Measurements from ENCODE around the gene TIGAR.

DNA sequence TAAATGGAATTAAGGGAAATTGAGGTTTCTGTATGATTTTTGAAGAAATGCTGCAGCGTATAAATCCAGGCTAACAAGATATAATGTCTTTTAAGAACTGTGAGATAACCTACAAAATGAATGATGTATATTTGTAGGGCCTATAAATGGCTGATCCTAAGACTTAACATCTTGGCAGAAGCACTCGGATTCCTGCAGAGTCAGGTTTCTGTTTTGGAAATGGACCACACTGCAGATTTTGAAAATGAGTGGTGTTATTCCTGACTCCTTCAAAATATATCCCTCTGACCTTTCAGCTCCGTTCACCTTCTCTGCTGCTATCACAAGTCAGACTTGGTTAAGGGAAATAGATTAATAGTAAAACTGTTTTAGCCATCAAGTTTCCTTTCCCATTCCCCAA lies 5.0 kb downstream of the TIGAR start:
- TF ChIP-seq, protein P1, sequence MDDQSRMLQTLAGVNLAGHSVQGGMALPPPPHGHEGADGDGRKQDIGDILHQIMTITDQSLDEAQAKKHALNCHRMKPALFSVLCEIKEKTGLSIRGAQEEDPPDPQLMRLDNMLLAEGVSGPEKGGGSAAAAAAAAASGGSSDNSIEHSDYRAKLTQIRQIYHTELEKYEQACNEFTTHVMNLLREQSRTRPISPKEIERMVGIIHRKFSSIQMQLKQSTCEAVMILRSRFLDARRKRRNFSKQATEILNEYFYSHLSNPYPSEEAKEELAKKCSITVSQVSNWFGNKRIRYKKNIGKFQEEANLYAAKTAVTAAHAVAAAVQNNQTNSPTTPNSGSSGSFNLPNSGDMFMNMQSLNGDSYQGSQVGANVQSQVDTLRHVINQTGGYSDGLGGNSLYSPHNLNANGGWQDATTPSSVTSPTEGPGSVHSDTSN (IDR thresholded peaks at IDR 0.05): no peak
- TF ChIP-seq, protein P2, sequence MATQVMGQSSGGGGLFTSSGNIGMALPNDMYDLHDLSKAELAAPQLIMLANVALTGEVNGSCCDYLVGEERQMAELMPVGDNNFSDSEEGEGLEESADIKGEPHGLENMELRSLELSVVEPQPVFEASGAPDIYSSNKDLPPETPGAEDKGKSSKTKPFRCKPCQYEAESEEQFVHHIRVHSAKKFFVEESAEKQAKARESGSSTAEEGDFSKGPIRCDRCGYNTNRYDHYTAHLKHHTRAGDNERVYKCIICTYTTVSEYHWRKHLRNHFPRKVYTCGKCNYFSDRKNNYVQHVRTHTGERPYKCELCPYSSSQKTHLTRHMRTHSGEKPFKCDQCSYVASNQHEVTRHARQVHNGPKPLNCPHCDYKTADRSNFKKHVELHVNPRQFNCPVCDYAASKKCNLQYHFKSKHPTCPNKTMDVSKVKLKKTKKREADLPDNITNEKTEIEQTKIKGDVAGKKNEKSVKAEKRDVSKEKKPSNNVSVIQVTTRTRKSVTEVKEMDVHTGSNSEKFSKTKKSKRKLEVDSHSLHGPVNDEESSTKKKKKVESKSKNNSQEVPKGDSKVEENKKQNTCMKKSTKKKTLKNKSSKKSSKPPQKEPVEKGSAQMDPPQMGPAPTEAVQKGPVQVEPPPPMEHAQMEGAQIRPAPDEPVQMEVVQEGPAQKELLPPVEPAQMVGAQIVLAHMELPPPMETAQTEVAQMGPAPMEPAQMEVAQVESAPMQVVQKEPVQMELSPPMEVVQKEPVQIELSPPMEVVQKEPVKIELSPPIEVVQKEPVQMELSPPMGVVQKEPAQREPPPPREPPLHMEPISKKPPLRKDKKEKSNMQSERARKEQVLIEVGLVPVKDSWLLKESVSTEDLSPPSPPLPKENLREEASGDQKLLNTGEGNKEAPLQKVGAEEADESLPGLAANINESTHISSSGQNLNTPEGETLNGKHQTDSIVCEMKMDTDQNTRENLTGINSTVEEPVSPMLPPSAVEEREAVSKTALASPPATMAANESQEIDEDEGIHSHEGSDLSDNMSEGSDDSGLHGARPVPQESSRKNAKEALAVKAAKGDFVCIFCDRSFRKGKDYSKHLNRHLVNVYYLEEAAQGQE (IDR thresholded peaks at IDR 0.05): no peak
- no peak for TF ChIP-seq PHF8 (IDR thresholded peaks at IDR 0.05; ENCODE audit: borderline replicate concordance, low read depth)
- TF ChIP-seq, protein P3, sequence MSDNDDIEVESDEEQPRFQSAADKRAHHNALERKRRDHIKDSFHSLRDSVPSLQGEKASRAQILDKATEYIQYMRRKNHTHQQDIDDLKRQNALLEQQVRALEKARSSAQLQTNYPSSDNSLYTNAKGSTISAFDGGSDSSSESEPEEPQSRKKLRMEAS (IDR thresholded peaks at IDR 0.05): no peak
- TF ChIP-seq, protein P4, sequence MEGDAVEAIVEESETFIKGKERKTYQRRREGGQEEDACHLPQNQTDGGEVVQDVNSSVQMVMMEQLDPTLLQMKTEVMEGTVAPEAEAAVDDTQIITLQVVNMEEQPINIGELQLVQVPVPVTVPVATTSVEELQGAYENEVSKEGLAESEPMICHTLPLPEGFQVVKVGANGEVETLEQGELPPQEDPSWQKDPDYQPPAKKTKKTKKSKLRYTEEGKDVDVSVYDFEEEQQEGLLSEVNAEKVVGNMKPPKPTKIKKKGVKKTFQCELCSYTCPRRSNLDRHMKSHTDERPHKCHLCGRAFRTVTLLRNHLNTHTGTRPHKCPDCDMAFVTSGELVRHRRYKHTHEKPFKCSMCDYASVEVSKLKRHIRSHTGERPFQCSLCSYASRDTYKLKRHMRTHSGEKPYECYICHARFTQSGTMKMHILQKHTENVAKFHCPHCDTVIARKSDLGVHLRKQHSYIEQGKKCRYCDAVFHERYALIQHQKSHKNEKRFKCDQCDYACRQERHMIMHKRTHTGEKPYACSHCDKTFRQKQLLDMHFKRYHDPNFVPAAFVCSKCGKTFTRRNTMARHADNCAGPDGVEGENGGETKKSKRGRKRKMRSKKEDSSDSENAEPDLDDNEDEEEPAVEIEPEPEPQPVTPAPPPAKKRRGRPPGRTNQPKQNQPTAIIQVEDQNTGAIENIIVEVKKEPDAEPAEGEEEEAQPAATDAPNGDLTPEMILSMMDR (IDR thresholded peaks at IDR 0.05): no peak
- no peak for TF ChIP-seq HOXB5 (CRISPR knock-in tag; IDR thresholded peaks at IDR 0.05)
- no peak for TF ChIP-seq POLR2A (IDR thresholded peaks at IDR 0.05; ENCODE audit: low read length)
- TF ChIP-seq ZC3H11A (IDR thresholded peaks at IDR 0.05): no peak
- TF ChIP-seq, protein P5, sequence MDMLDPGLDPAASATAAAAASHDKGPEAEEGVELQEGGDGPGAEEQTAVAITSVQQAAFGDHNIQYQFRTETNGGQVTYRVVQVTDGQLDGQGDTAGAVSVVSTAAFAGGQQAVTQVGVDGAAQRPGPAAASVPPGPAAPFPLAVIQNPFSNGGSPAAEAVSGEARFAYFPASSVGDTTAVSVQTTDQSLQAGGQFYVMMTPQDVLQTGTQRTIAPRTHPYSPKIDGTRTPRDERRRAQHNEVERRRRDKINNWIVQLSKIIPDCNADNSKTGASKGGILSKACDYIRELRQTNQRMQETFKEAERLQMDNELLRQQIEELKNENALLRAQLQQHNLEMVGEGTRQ (IDR thresholded peaks at IDR 0.05): no peak
- no peak for TF ChIP-seq JUN (IDR thresholded peaks at IDR 0.05)
- no peak for TF ChIP-seq HOXA7 (CRISPR knock-in tag; IDR thresholded peaks at IDR 0.05)

All from A549 (cell line).